ENCODE results near the gene CELSR3. TPM values are rescaled to one million over a fixed set of nuclear protein-coding genes. Genes with fewer than 3 reads are reported as not detected.

Gene CELSR3, protein sequence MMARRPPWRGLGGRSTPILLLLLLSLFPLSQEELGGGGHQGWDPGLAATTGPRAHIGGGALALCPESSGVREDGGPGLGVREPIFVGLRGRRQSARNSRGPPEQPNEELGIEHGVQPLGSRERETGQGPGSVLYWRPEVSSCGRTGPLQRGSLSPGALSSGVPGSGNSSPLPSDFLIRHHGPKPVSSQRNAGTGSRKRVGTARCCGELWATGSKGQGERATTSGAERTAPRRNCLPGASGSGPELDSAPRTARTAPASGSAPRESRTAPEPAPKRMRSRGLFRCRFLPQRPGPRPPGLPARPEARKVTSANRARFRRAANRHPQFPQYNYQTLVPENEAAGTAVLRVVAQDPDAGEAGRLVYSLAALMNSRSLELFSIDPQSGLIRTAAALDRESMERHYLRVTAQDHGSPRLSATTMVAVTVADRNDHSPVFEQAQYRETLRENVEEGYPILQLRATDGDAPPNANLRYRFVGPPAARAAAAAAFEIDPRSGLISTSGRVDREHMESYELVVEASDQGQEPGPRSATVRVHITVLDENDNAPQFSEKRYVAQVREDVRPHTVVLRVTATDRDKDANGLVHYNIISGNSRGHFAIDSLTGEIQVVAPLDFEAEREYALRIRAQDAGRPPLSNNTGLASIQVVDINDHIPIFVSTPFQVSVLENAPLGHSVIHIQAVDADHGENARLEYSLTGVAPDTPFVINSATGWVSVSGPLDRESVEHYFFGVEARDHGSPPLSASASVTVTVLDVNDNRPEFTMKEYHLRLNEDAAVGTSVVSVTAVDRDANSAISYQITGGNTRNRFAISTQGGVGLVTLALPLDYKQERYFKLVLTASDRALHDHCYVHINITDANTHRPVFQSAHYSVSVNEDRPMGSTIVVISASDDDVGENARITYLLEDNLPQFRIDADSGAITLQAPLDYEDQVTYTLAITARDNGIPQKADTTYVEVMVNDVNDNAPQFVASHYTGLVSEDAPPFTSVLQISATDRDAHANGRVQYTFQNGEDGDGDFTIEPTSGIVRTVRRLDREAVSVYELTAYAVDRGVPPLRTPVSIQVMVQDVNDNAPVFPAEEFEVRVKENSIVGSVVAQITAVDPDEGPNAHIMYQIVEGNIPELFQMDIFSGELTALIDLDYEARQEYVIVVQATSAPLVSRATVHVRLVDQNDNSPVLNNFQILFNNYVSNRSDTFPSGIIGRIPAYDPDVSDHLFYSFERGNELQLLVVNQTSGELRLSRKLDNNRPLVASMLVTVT (N-terminal part only)
- total RNA-seq (under 1 TPM; 0.33 to 0.37 TPM), polyA plus RNA-seq (under 1 TPM; 0.16 to 0.18 TPM)

DNA sequence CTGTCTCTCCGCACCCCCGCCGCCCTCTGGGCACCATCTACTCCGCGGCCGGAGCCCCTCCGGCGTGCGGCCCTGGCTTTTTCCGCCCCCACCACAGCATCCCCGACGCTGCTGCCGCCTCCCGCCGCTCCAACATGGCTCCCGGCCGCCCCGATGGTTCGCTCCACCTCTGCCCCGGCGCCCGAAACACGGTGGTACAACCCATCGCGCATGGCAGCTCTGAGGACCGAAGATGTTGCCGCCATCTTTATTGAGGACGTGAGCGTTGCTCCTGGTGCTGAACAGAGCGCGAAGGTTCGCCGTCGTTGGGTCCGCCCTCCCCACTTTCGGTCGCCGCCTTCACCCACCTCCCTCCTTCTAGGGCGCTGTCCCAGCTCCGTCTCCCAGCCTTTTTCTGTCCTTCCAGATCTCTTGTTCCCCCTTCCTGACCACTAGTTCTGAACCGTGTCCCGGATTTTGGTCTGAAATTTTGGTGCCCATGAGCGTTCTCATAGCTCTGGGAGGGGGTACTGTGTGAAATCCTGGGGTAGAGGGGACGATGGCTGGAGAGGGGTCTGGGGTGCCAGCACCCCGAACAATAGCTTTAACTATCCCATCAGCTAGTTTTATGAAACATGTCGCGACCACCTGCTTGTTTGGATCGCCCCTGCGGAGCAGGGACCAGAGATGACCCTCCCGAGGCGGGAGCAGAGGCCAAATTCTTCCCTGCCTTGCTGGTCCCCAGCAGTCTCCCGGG, at the start of gene CELSR3:
CELSR3 (minus strand) TSS at position 134 of the 736 bp plus-strand sequence. CDS start 252 bp downstream, outside the sequence.
- Histone ChIP-seq H3K4me3 (ENCODE audit: low read depth in 1 of 3, low read length in 3 of 3) (peak within 1 kb of the TSS in 2 of 3 donors; percentile 49), H3K4me1 (ENCODE audit: control insufficient read depth in 4 of 4, insufficient read depth in 4 of 4, low read length in 3 of 4) (peaks cover 0 to 15% (median 14%) of the 10 kb centered on the region in 4 donors), H3K9me3 (ENCODE audit: control insufficient read depth in 4 of 4, low read length in 3 of 4) (peaks cover 0 to 6% (median 0%) of the 10 kb centered on the region in 4 donors), H3K27me3 (ENCODE audit: control insufficient read depth in 4 of 4, insufficient read depth in 4 of 4, low read length in 3 of 4) (peaks cover 0 to 5% (median 0%) of the 10 kb centered on the region in 4 donors), H3K9ac (ENCODE audit: low read depth in 1 of 2, low read length in 2 of 2) (no peak within 1 kb of the TSS), H3K27ac (ENCODE audit: low read depth in 1 of 2, low read length in 2 of 2) (no peak within 1 kb of the TSS), H3K36me3 (ENCODE audit: control insufficient read depth in 4 of 4, insufficient read depth in 3 of 4, low read depth in 1 of 4, low read length in 3 of 4) (no peaks in the 10 kb centered on the region)
- WGBS = 4% methylated on average over 52 of the region's 52 CpGs
- TF ChIP-seq YY1 (IDR thresholded peaks at IDR 0.05) (peak; percentile 85), GABPA (IDR thresholded peaks at IDR 0.05 in 1 of 2, conservative IDR thresholded peaks at IDR 0.05 in 1 of 2) (no peak), EGR1 (IDR thresholded peaks at IDR 0.05; ENCODE audit: low read depth in 2 of 2) (no peak)
- TF ChIP-seq, protein P1, sequence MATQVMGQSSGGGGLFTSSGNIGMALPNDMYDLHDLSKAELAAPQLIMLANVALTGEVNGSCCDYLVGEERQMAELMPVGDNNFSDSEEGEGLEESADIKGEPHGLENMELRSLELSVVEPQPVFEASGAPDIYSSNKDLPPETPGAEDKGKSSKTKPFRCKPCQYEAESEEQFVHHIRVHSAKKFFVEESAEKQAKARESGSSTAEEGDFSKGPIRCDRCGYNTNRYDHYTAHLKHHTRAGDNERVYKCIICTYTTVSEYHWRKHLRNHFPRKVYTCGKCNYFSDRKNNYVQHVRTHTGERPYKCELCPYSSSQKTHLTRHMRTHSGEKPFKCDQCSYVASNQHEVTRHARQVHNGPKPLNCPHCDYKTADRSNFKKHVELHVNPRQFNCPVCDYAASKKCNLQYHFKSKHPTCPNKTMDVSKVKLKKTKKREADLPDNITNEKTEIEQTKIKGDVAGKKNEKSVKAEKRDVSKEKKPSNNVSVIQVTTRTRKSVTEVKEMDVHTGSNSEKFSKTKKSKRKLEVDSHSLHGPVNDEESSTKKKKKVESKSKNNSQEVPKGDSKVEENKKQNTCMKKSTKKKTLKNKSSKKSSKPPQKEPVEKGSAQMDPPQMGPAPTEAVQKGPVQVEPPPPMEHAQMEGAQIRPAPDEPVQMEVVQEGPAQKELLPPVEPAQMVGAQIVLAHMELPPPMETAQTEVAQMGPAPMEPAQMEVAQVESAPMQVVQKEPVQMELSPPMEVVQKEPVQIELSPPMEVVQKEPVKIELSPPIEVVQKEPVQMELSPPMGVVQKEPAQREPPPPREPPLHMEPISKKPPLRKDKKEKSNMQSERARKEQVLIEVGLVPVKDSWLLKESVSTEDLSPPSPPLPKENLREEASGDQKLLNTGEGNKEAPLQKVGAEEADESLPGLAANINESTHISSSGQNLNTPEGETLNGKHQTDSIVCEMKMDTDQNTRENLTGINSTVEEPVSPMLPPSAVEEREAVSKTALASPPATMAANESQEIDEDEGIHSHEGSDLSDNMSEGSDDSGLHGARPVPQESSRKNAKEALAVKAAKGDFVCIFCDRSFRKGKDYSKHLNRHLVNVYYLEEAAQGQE (IDR thresholded peaks at IDR 0.05) = peak; percentile 40
- DNase-seq (ENCODE audit: low spot score) = peak; percentile 58

DNA sequence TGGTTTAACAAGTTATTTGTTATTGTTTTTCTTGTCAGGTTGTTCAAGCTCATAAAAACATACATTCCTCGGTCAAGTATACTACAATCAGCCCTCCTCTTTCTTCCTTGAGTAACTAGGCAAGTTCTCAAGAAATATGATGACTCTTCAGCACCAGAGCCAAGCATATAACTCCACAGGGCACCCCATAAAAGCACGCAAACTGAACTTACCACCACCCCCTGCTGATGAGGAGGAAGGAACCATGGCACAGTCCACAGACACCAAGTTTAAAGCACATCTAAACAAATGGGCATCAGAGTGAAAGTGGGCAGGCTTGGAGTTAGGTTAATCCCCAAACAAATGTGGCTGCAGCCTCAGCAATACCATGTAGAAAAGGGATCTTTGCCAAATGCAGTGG, 49.0 kb upstream of the CELSR3 start:
- peaks cover 4 to 23% (median 7%) of the 10 kb centered on the region in 4 donors for H3K36me3 ChIP-seq (ENCODE audit: control insufficient read depth in 4 of 4, insufficient read depth in 3 of 4, low read depth in 1 of 4, low read length in 3 of 4)
- no peak for TF ChIP-seq TAF1 (conservative IDR thresholded peaks at IDR 0.05)
- no peak for TF ChIP-seq HNF4A (conservative IDR thresholded peaks at IDR 0.05)
- TF ChIP-seq SP1 (IDR thresholded peaks at IDR 0.05) = no peak
- TF ChIP-seq, protein P2, sequence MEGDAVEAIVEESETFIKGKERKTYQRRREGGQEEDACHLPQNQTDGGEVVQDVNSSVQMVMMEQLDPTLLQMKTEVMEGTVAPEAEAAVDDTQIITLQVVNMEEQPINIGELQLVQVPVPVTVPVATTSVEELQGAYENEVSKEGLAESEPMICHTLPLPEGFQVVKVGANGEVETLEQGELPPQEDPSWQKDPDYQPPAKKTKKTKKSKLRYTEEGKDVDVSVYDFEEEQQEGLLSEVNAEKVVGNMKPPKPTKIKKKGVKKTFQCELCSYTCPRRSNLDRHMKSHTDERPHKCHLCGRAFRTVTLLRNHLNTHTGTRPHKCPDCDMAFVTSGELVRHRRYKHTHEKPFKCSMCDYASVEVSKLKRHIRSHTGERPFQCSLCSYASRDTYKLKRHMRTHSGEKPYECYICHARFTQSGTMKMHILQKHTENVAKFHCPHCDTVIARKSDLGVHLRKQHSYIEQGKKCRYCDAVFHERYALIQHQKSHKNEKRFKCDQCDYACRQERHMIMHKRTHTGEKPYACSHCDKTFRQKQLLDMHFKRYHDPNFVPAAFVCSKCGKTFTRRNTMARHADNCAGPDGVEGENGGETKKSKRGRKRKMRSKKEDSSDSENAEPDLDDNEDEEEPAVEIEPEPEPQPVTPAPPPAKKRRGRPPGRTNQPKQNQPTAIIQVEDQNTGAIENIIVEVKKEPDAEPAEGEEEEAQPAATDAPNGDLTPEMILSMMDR (IDR thresholded peaks at IDR 0.05; ENCODE audit: low read depth, low read length, missing input control) = no peak
- TF ChIP-seq JUND (IDR thresholded peaks at IDR 0.05) = no peak
- TF ChIP-seq, protein P1 (IDR thresholded peaks at IDR 0.05) = no peak
- no peak for TF ChIP-seq GABPA (IDR thresholded peaks at IDR 0.05 in 1 of 2, conservative IDR thresholded peaks at IDR 0.05 in 1 of 2)
- no peak for TF ChIP-seq FOXA2 (IDR thresholded peaks at IDR 0.05)
- TF ChIP-seq, protein P3, sequence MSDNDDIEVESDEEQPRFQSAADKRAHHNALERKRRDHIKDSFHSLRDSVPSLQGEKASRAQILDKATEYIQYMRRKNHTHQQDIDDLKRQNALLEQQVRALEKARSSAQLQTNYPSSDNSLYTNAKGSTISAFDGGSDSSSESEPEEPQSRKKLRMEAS (IDR thresholded peaks at IDR 0.05) = no peak
- no peak for TF ChIP-seq NR2F2 (IDR thresholded peaks at IDR 0.05)
- TF ChIP-seq, protein P4, sequence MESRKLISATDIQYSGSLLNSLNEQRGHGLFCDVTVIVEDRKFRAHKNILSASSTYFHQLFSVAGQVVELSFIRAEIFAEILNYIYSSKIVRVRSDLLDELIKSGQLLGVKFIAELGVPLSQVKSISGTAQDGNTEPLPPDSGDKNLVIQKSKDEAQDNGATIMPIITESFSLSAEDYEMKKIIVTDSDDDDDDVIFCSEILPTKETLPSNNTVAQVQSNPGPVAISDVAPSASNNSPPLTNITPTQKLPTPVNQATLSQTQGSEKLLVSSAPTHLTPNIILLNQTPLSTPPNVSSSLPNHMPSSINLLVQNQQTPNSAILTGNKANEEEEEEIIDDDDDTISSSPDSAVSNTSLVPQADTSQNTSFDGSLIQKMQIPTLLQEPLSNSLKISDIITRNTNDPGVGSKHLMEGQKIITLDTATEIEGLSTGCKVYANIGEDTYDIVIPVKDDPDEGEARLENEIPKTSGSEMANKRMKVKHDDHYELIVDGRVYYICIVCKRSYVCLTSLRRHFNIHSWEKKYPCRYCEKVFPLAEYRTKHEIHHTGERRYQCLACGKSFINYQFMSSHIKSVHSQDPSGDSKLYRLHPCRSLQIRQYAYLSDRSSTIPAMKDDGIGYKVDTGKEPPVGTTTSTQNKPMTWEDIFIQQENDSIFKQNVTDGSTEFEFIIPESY (IDR thresholded peaks at IDR 0.05) = no peak
- no peak for TF ChIP-seq RXRA (IDR thresholded peaks at IDR 0.05)
- no peak for TF ChIP-seq YY1 (IDR thresholded peaks at IDR 0.05)

More for the DNA sequence above, 49.0 kb upstream of the CELSR3 start:
- Histone ChIP-seq H3K27me3 (ENCODE audit: control insufficient read depth in 4 of 4, insufficient read depth in 4 of 4, low read length in 3 of 4) (no peaks in the 10 kb centered on the region), H3K4me1 (ENCODE audit: control insufficient read depth in 4 of 4, insufficient read depth in 4 of 4, low read length in 3 of 4) (peaks cover 0 to 22% (median 12%) of the 10 kb centered on the region in 4 donors), H3K9me3 (ENCODE audit: control insufficient read depth in 4 of 4, low read length in 3 of 4) (no peaks in the 10 kb centered on the region), H3K4me3 (ENCODE audit: low read depth in 1 of 3, low read length in 3 of 3) (no peak overlapping the region), H3K27ac (ENCODE audit: low read depth in 1 of 2, low read length in 2 of 2) (no peak overlapping the region), H3K9ac (ENCODE audit: low read depth in 1 of 2, low read length in 2 of 2) (no peak overlapping the region)
- no peak for DNase-seq (ENCODE audit: low spot score)
- WGBS = 91% methylated on average over 2 of the region's 2 CpGs
